Spleen (tissue), 11 donors: ENCODE data around the gene ZNF76. TPM values are rescaled to one million over a fixed set of nuclear protein-coding genes. Genes with fewer than 3 reads are reported as not detected.

Experiments
- DNase-seq: peaks from one replicate; pipeline ENCODE4 v3.0.0-alpha.2; 2020
- H3K27ac ChIP-seq, 8 donors: fragments of 200-600 bp; sonication (generic) in 7 of 8; 1 replicate in 4 of 8; 2 replicates in 4 of 8; pipeline versions ENCODE4 v1.5.0 to v1.8.0; 2016 to 2021; ENCODE audit warnings: inconsistent platforms in 4 of 8, mild to moderate bottlenecking in 4 of 8, moderate library complexity in 1 of 8
- H3K27me3 ChIP-seq, 7 donors: fragments of 200-600 bp; sonication (generic) in 6 of 7; replicated peaks in 1 of 7; 1 replicate in 4 of 7; 2 replicates in 3 of 7; pipeline versions ENCODE4 v1.5.0 to v1.8.0; 2016 to 2021; ENCODE audit warnings: inconsistent platforms in 3 of 7, mild to moderate bottlenecking in 1 of 7
- H3K36me3 ChIP-seq, 6 donors: fragments of 200-600 bp; sonication (generic) in 5 of 6; 1 replicate in 4 of 6; 2 replicates in 2 of 6; pipeline versions ENCODE4 v1.5.0 to v1.8.0; 2016 to 2021; ENCODE audit warnings: inconsistent platforms in 2 of 6
- H3K4me1 ChIP-seq, 6 donors: fragments of 200-600 bp; sonication (generic) in 5 of 6; 1 replicate in 3 of 6; 2 replicates in 3 of 6; pipeline versions ENCODE4 v1.5.0 to v1.8.0; 2016 to 2021; ENCODE audit warnings: inconsistent platforms in 3 of 6
- H3K4me3 ChIP-seq, 8 donors: fragments of 200-600 bp; sonication (generic) in 7 of 8; 1 replicate in 4 of 8; 2 replicates in 4 of 8; pipeline versions ENCODE4 v1.5.0 to v1.8.0; 2016 to 2021; ENCODE audit warnings: inconsistent platforms in 4 of 8, mild to moderate bottlenecking in 4 of 8, moderate library complexity in 2 of 8
- H3K9me3 ChIP-seq, 8 donors: fragments of 200-600 bp; sonication (generic) in 7 of 8; 1 replicate in 4 of 8; 2 replicates in 4 of 8; pipeline versions ENCODE4 v1.5.0 to v1.8.0; 2016 to 2021; ENCODE audit warnings: inconsistent platforms in 4 of 8
- POLR2A ChIP-seq, 3 donors: fragments of 450-650 bp; IDR thresholded peaks; one replicate each; pipeline ENCODE4 v1.5.1; 2017; ENCODE audit warnings: antibody characterized with exemption in 3 of 3, mild to moderate bottlenecking in 1 of 3
- POLR2AphosphoS5 ChIP-seq, 3 donors: sonication (generic); formaldehyde crosslinking; IDR thresholded peaks; one replicate each; pipeline ENCODE4 v1.5.1; 2017; ENCODE audit warnings: antibody characterized with exemption in 3 of 3
- WGBS, 5 donors: extraction: QIAGEN DNeasy Blood & Tissue Kit in 3 of 5; methylation state at CpG; one replicate each; pipeline versions ENCODE4 v1.1.5 to v1.1.7; 2013 to 2018; 5-methylcytosine and 5-hydroxymethylcytosine counted together
- intact Hi-C: fragments of 100-400 bp; cut with DNase I; formaldehyde crosslinking; loops from one replicate; pipeline ENCODE4 v1.15.0; 2023; ENCODE audit warnings: low total_unique reads
- polyA plus RNA-seq, 3 donors: library from polyadenylated mRNA; stranded (reverse); fragments of 200-250 nt; gene quantifications; one replicate each; pipeline ENCODE4 v1.2.1, GENCODE V29; 2013
- total RNA-seq, 7 donors: library from RNA; depleted of rRNA in 3 of 7; stranded (reverse); fragments of >200 nt in 3 of 7; fragmentation: NEBNext Ultra II Directional in 4 of 7; extraction: Animal tissue kit (Norgen Biotek cat#: 25700) in 4 of 7; gene quantifications; one replicate each; pipeline versions ENCODE4 v1.1.0 to v1.2.1, GENCODE V29; 2016 to 2021
- TF ChIP-seq, protein P1 (sequence below), 11 experiments: fragments of 200-600 bp in 7 of 11; fragments of 450-650 bp in 4 of 11; sonication (generic) in 4 of 11; IDR thresholded peaks in 8 of 11; conservative IDR thresholded peaks in 3 of 11; 1 replicate in 7 of 11; 2 replicates in 4 of 11; pipeline versions ENCODE4 v1.4.0 to v1.8.0; 2016 to 2021; ENCODE audit warnings: antibody characterized with exemption in 11 of 11, inconsistent platforms in 4 of 11, mild to moderate bottlenecking in 1 of 11
- donor health status: healthy with polysubstance abuse.
- donor health status: DM: no; HTN: no; CAD: no; lungs with moderate emphysema.
- donor health status: DM: no; HTN: no; CAD: no.
- donor health status: Bipolar disorder and iron deficiency.
- donor health status: healthy.
- donor health status: DM: no; HTN: no; CAD: no.
- donor health status: DM: yes; HTN: yes; CAD: no.

Gene ZNF76
- total and polyA plus RNA-seq, 10 donors: 25.6 to 80.0 (median 57.8) TPM

DNA sequence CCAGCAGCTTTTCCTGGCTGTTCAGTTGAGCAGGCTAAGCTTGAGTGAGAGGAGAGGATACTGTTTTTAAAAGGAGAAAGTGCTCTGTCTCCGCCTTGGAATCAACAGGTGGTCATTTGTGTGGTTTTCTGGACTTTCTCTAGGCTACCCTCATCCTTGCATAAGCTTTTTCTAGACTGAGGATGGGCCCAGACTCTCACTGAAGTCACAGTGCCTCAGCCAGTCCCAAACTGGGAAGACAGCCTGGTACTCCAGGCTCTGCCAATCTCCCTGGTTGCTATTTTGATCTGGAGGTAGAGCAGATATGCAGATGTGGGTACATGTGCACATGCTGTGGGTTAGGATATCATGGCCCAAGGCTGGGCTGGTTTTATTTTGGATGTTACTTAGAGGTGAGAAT lies 38.8 kb upstream of the ZNF76 start:
- no peak for TF ChIP-seq POLR2AphosphoS5 (IDR thresholded peaks at IDR 0.05)
- TF ChIP-seq POLR2A (IDR thresholded peaks at IDR 0.05): no peak
- TF ChIP-seq, protein P1, sequence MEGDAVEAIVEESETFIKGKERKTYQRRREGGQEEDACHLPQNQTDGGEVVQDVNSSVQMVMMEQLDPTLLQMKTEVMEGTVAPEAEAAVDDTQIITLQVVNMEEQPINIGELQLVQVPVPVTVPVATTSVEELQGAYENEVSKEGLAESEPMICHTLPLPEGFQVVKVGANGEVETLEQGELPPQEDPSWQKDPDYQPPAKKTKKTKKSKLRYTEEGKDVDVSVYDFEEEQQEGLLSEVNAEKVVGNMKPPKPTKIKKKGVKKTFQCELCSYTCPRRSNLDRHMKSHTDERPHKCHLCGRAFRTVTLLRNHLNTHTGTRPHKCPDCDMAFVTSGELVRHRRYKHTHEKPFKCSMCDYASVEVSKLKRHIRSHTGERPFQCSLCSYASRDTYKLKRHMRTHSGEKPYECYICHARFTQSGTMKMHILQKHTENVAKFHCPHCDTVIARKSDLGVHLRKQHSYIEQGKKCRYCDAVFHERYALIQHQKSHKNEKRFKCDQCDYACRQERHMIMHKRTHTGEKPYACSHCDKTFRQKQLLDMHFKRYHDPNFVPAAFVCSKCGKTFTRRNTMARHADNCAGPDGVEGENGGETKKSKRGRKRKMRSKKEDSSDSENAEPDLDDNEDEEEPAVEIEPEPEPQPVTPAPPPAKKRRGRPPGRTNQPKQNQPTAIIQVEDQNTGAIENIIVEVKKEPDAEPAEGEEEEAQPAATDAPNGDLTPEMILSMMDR (IDR thresholded peaks at IDR 0.05 in 8 of 11, conservative IDR thresholded peaks at IDR 0.05 in 3 of 11): no peak
- 76 to 90% (median 84%) methylated on average over 1 of the region's 1 CpG for WGBS, 5 donors
- H3K4me3 ChIP-seq: no peak overlapping the region
- intact Hi-C loops: no loop called here
- H3K27me3 ChIP-seq: peaks cover 0 to 47% (median 17%) of the 10 kb centered on the region in 7 donors
- no peak for DNase-seq
- no peaks in the 10 kb centered on the region for H3K4me1 ChIP-seq
- H3K27ac ChIP-seq: no peak overlapping the region
- no peaks in the 10 kb centered on the region for H3K9me3 ChIP-seq
- no peaks in the 10 kb centered on the region for H3K36me3 ChIP-seq

GRCh38 chr6:35223396-35223795 lies 36.1 kb upstream of the ZNF76 start:
- no peak for DNase-seq
- intact Hi-C loops: no loop called here
- 70 to 94% (median 78%) methylated on average over 2 of the region's 2 CpGs for WGBS, 5 donors

DNA sequence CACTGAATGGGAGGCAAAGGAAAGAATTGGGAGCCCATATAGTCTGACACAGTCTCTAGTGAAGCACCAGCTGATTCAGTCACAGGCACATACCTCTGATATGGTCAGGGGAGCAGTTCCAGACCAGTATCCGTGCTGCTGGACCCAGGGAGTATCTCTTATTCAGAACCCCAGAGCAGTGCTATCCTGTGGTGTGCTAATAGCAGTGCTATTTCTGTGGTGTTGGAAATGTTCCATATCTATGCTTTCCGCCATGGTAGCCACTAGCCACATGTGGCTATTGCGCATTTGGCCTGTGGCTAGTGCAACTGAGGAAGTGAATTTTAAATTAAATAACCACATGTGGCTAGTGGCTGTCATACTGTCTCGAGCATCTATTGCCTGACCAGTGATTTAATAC lies 34.8 kb upstream of the ZNF76 start:
- TF ChIP-seq, protein P1 (IDR thresholded peaks at IDR 0.05 in 8 of 11, conservative IDR thresholded peaks at IDR 0.05 in 3 of 11): no peak
- TF ChIP-seq POLR2AphosphoS5 (IDR thresholded peaks at IDR 0.05) (no peak), POLR2A (IDR thresholded peaks at IDR 0.05) (no peak)
- 52 to 81% (median 63%) methylated on average over 4 of the region's 4 CpGs for WGBS, 5 donors

More at GRCh38 chr6:35223396-35223795, 36.1 kb upstream of the ZNF76 start:
- H3K9me3 ChIP-seq: no peaks in the 10 kb centered on the region
- no peak overlapping the region for H3K27ac ChIP-seq
- H3K4me1 ChIP-seq: no peaks in the 10 kb centered on the region
- peaks cover 0 to 26% (median 0%) of the 10 kb centered on the region in 7 donors for H3K27me3 ChIP-seq
- no peak overlapping the region for H3K4me3 ChIP-seq
- TF ChIP-seq, protein P1 (IDR thresholded peaks at IDR 0.05 in 8 of 11, conservative IDR thresholded peaks at IDR 0.05 in 3 of 11): no peak
- TF ChIP-seq POLR2AphosphoS5 (IDR thresholded peaks at IDR 0.05) (no peak), POLR2A (IDR thresholded peaks at IDR 0.05) (no peak)
- H3K36me3 ChIP-seq: no peaks in the 10 kb centered on the region

DNA sequence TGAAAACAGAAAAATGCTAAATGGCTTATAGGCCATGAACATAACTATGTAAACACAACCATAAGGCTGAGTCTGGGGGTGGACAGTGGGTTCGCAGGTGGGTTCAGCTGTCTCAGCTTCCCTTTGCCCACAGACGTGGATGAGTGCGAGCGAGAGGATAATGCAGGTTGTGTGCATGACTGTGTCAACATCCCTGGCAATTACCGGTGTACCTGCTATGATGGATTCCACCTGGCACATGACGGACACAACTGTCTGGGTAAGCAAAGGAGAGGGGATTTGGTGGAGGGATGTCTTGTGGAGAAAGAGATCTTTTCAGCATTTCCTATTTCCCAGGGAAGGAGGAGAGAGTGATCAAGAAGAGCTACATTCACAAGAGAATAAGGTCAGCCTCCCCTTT lies 31.1 kb upstream of the ZNF76 start:
- WGBS, 5 donors: 94 to 100% (median 97%) methylated on average over 6 of the region's 6 CpGs
- Histone ChIP-seq H3K9me3 (no peaks in the 10 kb centered on the region), H3K4me1 (no peaks in the 10 kb centered on the region), H3K27me3 (no peaks in the 10 kb centered on the region), H3K36me3 (no peaks in the 10 kb centered on the region), H3K27ac (no peak overlapping the region), H3K4me3 (no peak overlapping the region)
- DNase-seq: no peak
- intact Hi-C loops: no loop called here
- TF ChIP-seq POLR2A (IDR thresholded peaks at IDR 0.05) (no peak), POLR2AphosphoS5 (IDR thresholded peaks at IDR 0.05) (no peak)
- TF ChIP-seq, protein P1 (IDR thresholded peaks at IDR 0.05 in 8 of 11, conservative IDR thresholded peaks at IDR 0.05 in 3 of 11): no peak

More for the DNA sequence above, 34.8 kb upstream of the ZNF76 start:
- intact Hi-C loops: no loop called here
- no peaks in the 10 kb centered on the region for H3K4me1 ChIP-seq
- no peak overlapping the region for H3K4me3 ChIP-seq
- no peaks in the 10 kb centered on the region for H3K36me3 ChIP-seq
- no peaks in the 10 kb centered on the region for H3K9me3 ChIP-seq
- no peak overlapping the region for H3K27ac ChIP-seq
- peaks cover 0 to 14% (median 0%) of the 10 kb centered on the region in 7 donors for H3K27me3 ChIP-seq
- no peak for DNase-seq
